Ovary (tissue), 9 donors: ENCODE data around the gene THAP4. TPM values are rescaled to one million over a fixed set of nuclear protein-coding genes. Genes with fewer than 3 reads are reported as not detected.
"Not testable (repeated sequence)": the region's sequence is repeated elsewhere in the genome, so short reads cannot be mapped to it uniquely, and the experiment has no call there.

Source experiments
- DNase-seq, 5 donors: peaks; one replicate each; pipeline ENCODE4 v3.0.0-alpha.2; 2019 to 2020
- H3K27ac ChIP-seq, 2 donors: fragments of 200-600 bp; one replicate each; pipeline versions ENCODE4 v1.5.1 to v1.8.0; 2019 to 2022
- H3K27me3 ChIP-seq: fragments of 200-600 bp; one replicate; pipeline ENCODE4 v1.8.0; 2022
- H3K36me3 ChIP-seq: fragments of 200-600 bp; sonication (generic); one replicate; pipeline ENCODE4 v1.5.1; 2019
- H3K4me1 ChIP-seq: one replicate; pipeline ENCODE4 v1.8.1; 2013; ENCODE audit warnings: mild to moderate bottlenecking, moderate library complexity; ENCODE audit not compliant: insufficient read depth
- H3K4me3 ChIP-seq: fragments of 200-600 bp; sonication (generic); one replicate; pipeline ENCODE4 v1.5.1; 2017
- H3K9me3 ChIP-seq, 2 donors: fragments of 200-600 bp in 1 of 2; sonication (generic) in 1 of 2; one replicate each; pipeline versions ENCODE4 v1.5.1 to v1.8.1; 2013 to 2019; ENCODE audit warnings: mild to moderate bottlenecking in 1 of 2, moderate library complexity in 1 of 2
- EP300 ChIP-seq: sonication (generic); formaldehyde crosslinking; IDR thresholded peaks from one replicate; pipeline ENCODE4 v1.6.1; 2017; ENCODE audit warnings: antibody characterized with exemption
- POLR2A ChIP-seq: fragments of 450-650 bp; IDR thresholded peaks from one replicate; pipeline ENCODE4 v1.6.1; 2017; ENCODE audit warnings: antibody characterized with exemption, mild to moderate bottlenecking, moderate library complexity
- WGBS, 3 donors: extraction: QIAGEN DNeasy Blood & Tissue Kit in 1 of 3; methylation state at CpG; one replicate each; pipeline versions ENCODE4 v1.1.5 to v1.1.7; 2013 to 2017; 5-methylcytosine and 5-hydroxymethylcytosine counted together
- intact Hi-C, 4 donors: fragments of 100-400 bp; cut with DNase I; formaldehyde crosslinking; loops; one replicate each; pipeline versions ENCODE4 v1.11.0 to v1.15.1; 2022 to 2023
- polyA plus RNA-seq, 2 donors: library from polyadenylated mRNA; stranded (reverse); fragments of 200-250 nt in 1 of 2; fragments of 350-450 nt in 1 of 2; fragmentation: Illumina TruSeq in 1 of 2; extraction: RNeasy Lipid Tissue Mini Kit (QIAGEN cat#74804) in 1 of 2; gene quantifications; one replicate each; pipeline ENCODE4 v1.2.3, GENCODE V29; 2013 to 2014
- total RNA-seq, 7 donors: library from RNA; depleted of rRNA in 2 of 7; stranded (reverse); fragments of >200 nt in 2 of 7; fragmentation: NEBNext Ultra II Directional in 3 of 7; extraction: Animal tissue kit (Norgen Biotek cat#: 25700) in 3 of 7; gene quantifications; one replicate each; pipeline versions ENCODE4 v1.1.0 to v1.2.4, GENCODE V29; 2016 to 2023
- TF ChIP-seq, protein P1 (sequence below), 3 donors: fragments of 450-650 bp in 2 of 3; fragments of 200-600 bp in 1 of 3; IDR thresholded peaks; one replicate each; pipeline versions ENCODE4 v1.5.1 to v1.8.0; 2016 to 2022; ENCODE audit warnings: antibody characterized with exemption in 3 of 3, mild to moderate bottlenecking in 1 of 3
- donor health status: DM: no; HTN: no; CAD: no; lungs with moderate emphysema.
- donor health status: DM: no; HTN: no; CAD: no.
- donor health status: Bipolar disorder and iron deficiency.
- donor health status: DM: yes; HTN: yes; CAD: no.
- donor health status: DM: no; HTN: no; CAD: no.
- donor health status: DM: yes; HTN: yes; CAD: no.

The THAP4 gene
- total and polyA plus RNA-seq, 9 donors = 12.1 to 54.7 (median 40.3) TPM

DNA sequence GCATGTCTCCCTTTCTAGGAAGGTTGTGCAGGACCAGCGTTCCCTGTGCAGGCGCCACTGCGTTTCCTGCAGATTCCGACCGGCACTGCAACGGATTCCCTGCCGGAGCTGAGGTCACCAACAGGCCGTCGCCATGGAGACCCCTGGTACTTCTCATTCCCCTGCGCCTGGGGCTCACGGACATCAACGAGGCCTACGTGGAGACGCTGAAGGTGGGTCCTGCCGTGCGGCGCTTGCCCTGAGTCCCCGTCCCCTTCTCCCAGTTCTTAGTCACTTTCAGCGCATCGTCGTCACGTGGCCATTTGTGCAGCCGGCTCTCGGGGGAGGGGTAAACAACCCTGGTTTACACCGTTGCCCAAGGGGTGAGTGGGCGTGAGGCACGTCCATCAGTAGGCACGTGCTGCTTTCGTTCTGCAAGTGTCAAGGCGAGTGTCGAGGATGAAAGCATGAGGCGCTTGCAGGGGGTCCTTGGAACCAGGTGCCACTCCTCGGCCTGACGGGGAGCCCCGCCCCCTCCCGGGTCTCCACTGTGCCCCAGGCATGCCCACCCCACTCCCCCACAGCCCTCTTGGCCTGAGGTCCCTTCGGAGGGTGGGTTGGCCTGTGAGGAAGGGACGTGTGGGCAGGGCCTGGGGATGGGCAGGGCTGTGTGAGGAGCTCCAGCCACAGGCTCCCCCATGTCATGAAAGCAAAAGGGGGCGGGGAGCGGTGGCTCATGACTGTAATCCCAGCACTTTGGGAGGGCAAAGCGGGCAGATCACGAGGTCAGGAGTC, 29.9 kb upstream of the THAP4 start:
- H3K9me3 ChIP-seq = no peaks in the 10 kb centered on the region
- H3K27me3 ChIP-seq = no peaks in the 10 kb centered on the region
- no peak overlapping the region for H3K27ac ChIP-seq
- intact Hi-C loops = no loop called here
- no peak for TF ChIP-seq EP300
- TF ChIP-seq, protein P1, sequence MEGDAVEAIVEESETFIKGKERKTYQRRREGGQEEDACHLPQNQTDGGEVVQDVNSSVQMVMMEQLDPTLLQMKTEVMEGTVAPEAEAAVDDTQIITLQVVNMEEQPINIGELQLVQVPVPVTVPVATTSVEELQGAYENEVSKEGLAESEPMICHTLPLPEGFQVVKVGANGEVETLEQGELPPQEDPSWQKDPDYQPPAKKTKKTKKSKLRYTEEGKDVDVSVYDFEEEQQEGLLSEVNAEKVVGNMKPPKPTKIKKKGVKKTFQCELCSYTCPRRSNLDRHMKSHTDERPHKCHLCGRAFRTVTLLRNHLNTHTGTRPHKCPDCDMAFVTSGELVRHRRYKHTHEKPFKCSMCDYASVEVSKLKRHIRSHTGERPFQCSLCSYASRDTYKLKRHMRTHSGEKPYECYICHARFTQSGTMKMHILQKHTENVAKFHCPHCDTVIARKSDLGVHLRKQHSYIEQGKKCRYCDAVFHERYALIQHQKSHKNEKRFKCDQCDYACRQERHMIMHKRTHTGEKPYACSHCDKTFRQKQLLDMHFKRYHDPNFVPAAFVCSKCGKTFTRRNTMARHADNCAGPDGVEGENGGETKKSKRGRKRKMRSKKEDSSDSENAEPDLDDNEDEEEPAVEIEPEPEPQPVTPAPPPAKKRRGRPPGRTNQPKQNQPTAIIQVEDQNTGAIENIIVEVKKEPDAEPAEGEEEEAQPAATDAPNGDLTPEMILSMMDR (IDR thresholded peaks at IDR 0.05) = no peak
- TF ChIP-seq POLR2A = no peak
- DNase-seq = no peak
- H3K4me3 ChIP-seq = no peak overlapping the region
- H3K4me1 ChIP-seq = no peaks in the 10 kb centered on the region
- 71 to 78% (median 72%) methylated on average over 37 to 42 of the region's 42 CpGs for WGBS, 3 donors
- no peaks in the 10 kb centered on the region for H3K36me3 ChIP-seq

GRCh38 chr2:241665731-241666440, 28.9 kb upstream of the THAP4 start:
- DNase-seq = no peak
- intact Hi-C loops = no loop called here
- no peak overlapping the region for H3K4me3 ChIP-seq
- no peaks in the 10 kb centered on the region for H3K36me3 ChIP-seq
- no peaks in the 10 kb centered on the region for H3K27me3 ChIP-seq
- TF ChIP-seq POLR2A (no peak), EP300 (no peak)
- TF ChIP-seq, protein P1 (IDR thresholded peaks at IDR 0.05) = no peak
- H3K27ac ChIP-seq = no peak overlapping the region
- no peaks in the 10 kb centered on the region for H3K9me3 ChIP-seq
- 84 to 86% (median 85%) methylated on average over 23 of the region's 23 CpGs for WGBS, 3 donors
- no peaks in the 10 kb centered on the region for H3K4me1 ChIP-seq

GRCh38 chr2:241662731-241663130, 25.8 kb upstream of the THAP4 start:
- intact Hi-C loops, H3K36me3 ChIP-seq, H3K27me3 ChIP-seq, H3K9me3 ChIP-seq, H3K4me3 ChIP-seq, DNase-seq, H3K4me1 ChIP-seq, H3K27ac ChIP-seq: not testable (repeated sequence)
- WGBS, 3 donors = 90 to 91% (median 90%) methylated on average over 24 of the region's 24 CpGs

- Histone ChIP-seq H3K9me3 (no peaks in the 10 kb centered on the region), H3K27ac (no peak overlapping the region), H3K27me3 (no peaks in the 10 kb centered on the region), H3K36me3 (no peaks in the 10 kb centered on the region), H3K4me3 (no peak overlapping the region), H3K4me1 (no peaks in the 10 kb centered on the region)
- WGBS, 3 donors = 90 to 92% (median 91%) methylated on average over 12 to 14 of the region's 14 CpGs
- no peak for DNase-seq
- intact Hi-C loops = no loop called here
- TF ChIP-seq, protein P1 (IDR thresholded peaks at IDR 0.05) = no peak
- TF ChIP-seq POLR2A (no peak), EP300 (no peak)
Observed at GRCh38 chr2:241660593-241661213, 23.7 kb upstream of the THAP4 start.
